ENCODE results near the gene STXBP5L.
A peak's percentile ranks its signal among the peaks of the same experiment; 100 is the strongest.
"Not testable (repeated sequence)": the region's sequence is repeated elsewhere in the genome, so short reads cannot be mapped to it uniquely, and the experiment has no call there.

Gene STXBP5L

GRCh38 chr3:120894316-120895057 is 13.5 kb upstream of the STXBP5L start:
- TF ChIP-seq CTCF (IDR thresholded peaks at IDR 0.05; ENCODE audit: extremely low read depth, missing control alignments) = no peak
- DNase-seq (ENCODE audit: low spot score) = no peak

GRCh38 chr3:120901716-120902115 is 6.3 kb upstream of the STXBP5L start:
- DNase-seq (ENCODE audit: low spot score) = not testable (repeated sequence)

- no peak for DNase-seq (ENCODE audit: low spot score)
Measured at GRCh38 chr3:120903221-120903620, 4.8 kb upstream of the STXBP5L start.

GRCh38 chr3:120907659-120908029 is 361 bp upstream of the STXBP5L start:
- no peak for TF ChIP-seq CTCF (IDR thresholded peaks at IDR 0.05; ENCODE audit: extremely low read depth, missing control alignments)
- DNase-seq (ENCODE audit: low spot score) = no peak

More at GRCh38 chr3:120903221-120903620, 4.8 kb upstream of the STXBP5L start:
- no peak for TF ChIP-seq CTCF (IDR thresholded peaks at IDR 0.05; ENCODE audit: extremely low read depth, missing control alignments)

GRCh38 chr3:120908795-120909601 is 993 bp downstream of the STXBP5L start:
- TF ChIP-seq CTCF (IDR thresholded peaks at IDR 0.05; ENCODE audit: extremely low read depth, missing control alignments) = no peak
- DNase-seq (ENCODE audit: low spot score) = peak; percentile 6

- DNase-seq (ENCODE audit: low spot score) = no peak
Measured at GRCh38 chr3:120909602-120909878, 1.5 kb downstream of the STXBP5L start.

GRCh38 chr3:120926146-120926545 is 18.1 kb downstream of the STXBP5L start:
- TF ChIP-seq CTCF (IDR thresholded peaks at IDR 0.05; ENCODE audit: extremely low read depth, missing control alignments) = no peak
- no peak for DNase-seq (ENCODE audit: low spot score)

More at GRCh38 chr3:120909602-120909878, 1.5 kb downstream of the STXBP5L start:
- TF ChIP-seq CTCF (IDR thresholded peaks at IDR 0.05; ENCODE audit: extremely low read depth, missing control alignments) = no peak
